Astrocyte of the cerebellum (primary cell): ENCODE measurements around the gene SUCO.

Source experiments
- DNase-seq: peaks from one replicate; pipeline ENCODE4 v3.0.0-alpha.2; 2011; ENCODE audit warnings: low read depth
- H3K4me3 ChIP-seq: 2 replicates; pipeline ENCODE4 v1.5.1; 2011; ENCODE audit warnings: mild to moderate bottlenecking, low read depth, low read length, moderate library complexity
- CTCF ChIP-seq: IDR thresholded peaks from 2 replicates; pipeline ENCODE4 v1.5.1; 2012; ENCODE audit warnings: low read length, low read depth, moderate library complexity, mild to moderate bottlenecking; ENCODE audit errors: missing control alignments
- in situ Hi-C: cut with HindIII; loops from 2 replicates; pipeline ENCODE4 v1.10.0; 2017; ENCODE audit warnings: low sequenced_read_pairs

Gene SUCO

GRCh38 chr1:172601046-172601630 lies 68.2 kb downstream of the SUCO start:
- in situ Hi-C loops, result no loop called here

GRCh38 chr1:172602706-172603105 lies 69.8 kb downstream of the SUCO start:
- no peak overlapping the region for H3K4me3 ChIP-seq
- TF ChIP-seq CTCF, result no peak
- in situ Hi-C loops, result no loop called here
- no peak for DNase-seq

More at GRCh38 chr1:172601046-172601630, 68.2 kb downstream of the SUCO start:
- no peak overlapping the region for H3K4me3 ChIP-seq
- no peak for TF ChIP-seq CTCF
- DNase-seq, result no peak

GRCh38 chr1:172603816-172604215 lies 70.9 kb downstream of the SUCO start:
- H3K4me3 ChIP-seq, result no peak overlapping the region
- no peak for DNase-seq
- in situ Hi-C loops, result no loop called here
- TF ChIP-seq CTCF, result no peak

GRCh38 chr1:172605641-172606040 lies 72.7 kb downstream of the SUCO start:
- TF ChIP-seq CTCF, result no peak
- no peak overlapping the region for H3K4me3 ChIP-seq
- in situ Hi-C loops, result no loop called here
- DNase-seq, result no peak

- TF ChIP-seq CTCF, result no peak
- DNase-seq, result no peak
- H3K4me3 ChIP-seq, result no peak overlapping the region
- in situ Hi-C loops, result no loop called here
Measured at GRCh38 chr1:172607145-172607544, 74.2 kb downstream of the SUCO start.

GRCh38 chr1:172608098-172608601 lies 75.2 kb downstream of the SUCO start:
- no peak for TF ChIP-seq CTCF
- in situ Hi-C loops, result no loop called here
- no peak overlapping the region for H3K4me3 ChIP-seq
- DNase-seq, result no peak

GRCh38 chr1:172609528-172609927 lies 76.6 kb downstream of the SUCO start:
- peak; percentile 9 for TF ChIP-seq CTCF
- in situ Hi-C loops, result no loop called here
- no peak overlapping the region for H3K4me3 ChIP-seq
- no peak for DNase-seq
